Retinal pigment epithelial cell (primary cell): Measurements from ENCODE around the gene VAV3.

Experiments
- DNase-seq: peaks from one replicate; pipeline ENCODE4 v3.0.0-alpha.2; 2010; ENCODE audit warnings: low read depth
- H3K4me3 ChIP-seq: 2 replicates; pipeline ENCODE4 v1.5.1; 2011; ENCODE audit warnings: mild to moderate bottlenecking, low read length, control low read depth, moderate library complexity
- CTCF ChIP-seq: conservative IDR thresholded peaks from 2 replicates; pipeline ENCODE4 v1.5.1; 2011; ENCODE audit warnings: low read depth, low read length, control low read depth, inconsistent platforms

The VAV3 gene

GRCh38 chr1:107623431-107623830 lies 341.5 kb downstream of the VAV3 start:
- no peak for TF ChIP-seq CTCF
- no peak overlapping the region for H3K4me3 ChIP-seq
- DNase-seq: no peak

- H3K4me3 ChIP-seq: no peak overlapping the region
- DNase-seq: no peak
- TF ChIP-seq CTCF: no peak
Observed at GRCh38 chr1:107622966-107623365, 342.0 kb downstream of the VAV3 start.

- H3K4me3 ChIP-seq: no peak overlapping the region
- no peak for DNase-seq
- TF ChIP-seq CTCF: no peak
Observed at GRCh38 chr1:107622535-107622934, 342.4 kb downstream of the VAV3 start.

DNA sequence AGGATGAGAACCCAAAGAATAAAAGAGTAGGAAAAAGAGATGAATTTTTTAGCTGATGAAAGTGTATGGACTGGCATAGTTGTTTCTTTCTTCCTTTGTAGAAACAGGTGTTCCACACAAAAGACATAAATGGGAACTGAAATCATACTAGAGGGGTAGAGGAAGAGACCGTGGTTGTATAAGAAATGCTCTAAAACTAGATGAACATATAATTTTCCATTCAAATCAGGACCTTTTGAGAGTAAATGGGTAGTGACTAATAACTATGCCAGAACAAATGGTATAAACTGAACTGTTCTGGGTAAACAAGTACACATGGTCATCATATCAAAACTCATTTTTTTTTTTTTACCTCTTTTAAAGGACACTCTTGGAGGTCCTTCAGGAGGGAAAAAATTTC lies 344.2 kb downstream of the VAV3 start:
- TF ChIP-seq CTCF: no peak
- H3K4me3 ChIP-seq: no peak overlapping the region
- no peak for DNase-seq

DNA sequence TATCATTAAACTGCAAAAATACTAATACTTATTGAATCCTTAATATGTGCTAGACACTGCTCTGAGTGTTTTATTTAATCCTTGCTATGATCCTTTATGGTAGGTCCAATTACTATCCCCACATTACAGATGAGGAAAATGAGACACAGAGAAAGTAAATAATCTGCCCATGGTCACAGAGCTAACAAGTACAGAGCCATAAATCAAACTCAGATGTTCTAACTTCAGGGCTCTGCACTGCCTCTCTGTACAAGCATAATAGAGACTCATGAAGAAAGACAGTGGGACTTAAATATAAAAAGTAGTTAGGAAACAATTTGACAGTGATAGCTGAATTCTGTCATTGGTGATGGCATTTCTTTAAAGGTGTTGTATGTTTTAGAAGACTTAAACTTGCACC lies 346.4 kb downstream of the VAV3 start:
- no peak for DNase-seq
- no peak for TF ChIP-seq CTCF
- no peak overlapping the region for H3K4me3 ChIP-seq

DNA sequence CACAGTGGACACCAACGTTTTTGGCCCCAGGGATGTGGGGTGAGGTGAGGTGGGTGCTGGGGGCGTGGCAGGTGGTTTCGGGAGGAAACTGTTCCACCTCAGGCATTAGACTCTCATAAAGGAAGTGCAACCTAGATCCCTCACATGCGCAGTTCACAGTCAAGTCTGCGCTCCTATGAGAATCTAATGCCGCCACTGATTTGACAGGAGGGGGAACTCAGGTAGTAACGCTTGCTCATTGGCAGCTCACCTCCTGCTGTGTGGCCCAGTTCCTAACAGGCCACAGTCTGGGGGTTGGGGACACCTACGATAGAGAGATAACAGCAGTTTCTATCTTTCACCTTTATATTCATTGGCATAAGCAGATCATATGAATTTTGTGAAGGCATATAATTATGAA lies 347.1 kb downstream of the VAV3 start:
- H3K4me3 ChIP-seq: no peak overlapping the region
- no peak for TF ChIP-seq CTCF
- DNase-seq: no peak

DNA sequence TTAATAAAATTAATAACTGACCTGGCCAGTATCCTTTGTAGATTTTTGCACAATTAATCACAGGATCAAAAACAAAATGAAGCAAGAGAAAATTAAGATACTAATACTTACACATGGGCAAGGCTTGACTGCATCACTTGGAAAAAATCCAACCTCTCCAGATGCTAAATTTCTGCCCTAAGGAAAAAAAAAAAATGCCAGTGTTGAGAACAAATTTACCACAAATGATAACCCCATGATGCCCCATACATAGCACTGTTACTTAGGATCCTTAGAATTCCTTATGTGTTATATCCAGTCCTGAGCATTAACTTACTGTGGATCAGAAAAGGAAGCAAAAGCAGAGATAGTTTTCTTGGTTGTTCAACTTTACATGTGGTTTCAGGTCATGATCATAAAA lies 347.5 kb downstream of the VAV3 start:
- no peak for TF ChIP-seq CTCF
- no peak for DNase-seq

More for the DNA sequence above, 347.5 kb downstream of the VAV3 start:
- no peak overlapping the region for H3K4me3 ChIP-seq
